ENCODE measurements around the gene FBH1. TPM values are rescaled to one million over a fixed set of nuclear protein-coding genes. Genes with fewer than 3 reads are reported as not detected.

The FBH1 gene
- total and polyA plus RNA-seq, 10 of the 15 experiments (the other 5 are each of a cell fraction or from before 2014, with no cell fraction given), result 6.1 to 67.6 (median 47.2) TPM

DNA sequence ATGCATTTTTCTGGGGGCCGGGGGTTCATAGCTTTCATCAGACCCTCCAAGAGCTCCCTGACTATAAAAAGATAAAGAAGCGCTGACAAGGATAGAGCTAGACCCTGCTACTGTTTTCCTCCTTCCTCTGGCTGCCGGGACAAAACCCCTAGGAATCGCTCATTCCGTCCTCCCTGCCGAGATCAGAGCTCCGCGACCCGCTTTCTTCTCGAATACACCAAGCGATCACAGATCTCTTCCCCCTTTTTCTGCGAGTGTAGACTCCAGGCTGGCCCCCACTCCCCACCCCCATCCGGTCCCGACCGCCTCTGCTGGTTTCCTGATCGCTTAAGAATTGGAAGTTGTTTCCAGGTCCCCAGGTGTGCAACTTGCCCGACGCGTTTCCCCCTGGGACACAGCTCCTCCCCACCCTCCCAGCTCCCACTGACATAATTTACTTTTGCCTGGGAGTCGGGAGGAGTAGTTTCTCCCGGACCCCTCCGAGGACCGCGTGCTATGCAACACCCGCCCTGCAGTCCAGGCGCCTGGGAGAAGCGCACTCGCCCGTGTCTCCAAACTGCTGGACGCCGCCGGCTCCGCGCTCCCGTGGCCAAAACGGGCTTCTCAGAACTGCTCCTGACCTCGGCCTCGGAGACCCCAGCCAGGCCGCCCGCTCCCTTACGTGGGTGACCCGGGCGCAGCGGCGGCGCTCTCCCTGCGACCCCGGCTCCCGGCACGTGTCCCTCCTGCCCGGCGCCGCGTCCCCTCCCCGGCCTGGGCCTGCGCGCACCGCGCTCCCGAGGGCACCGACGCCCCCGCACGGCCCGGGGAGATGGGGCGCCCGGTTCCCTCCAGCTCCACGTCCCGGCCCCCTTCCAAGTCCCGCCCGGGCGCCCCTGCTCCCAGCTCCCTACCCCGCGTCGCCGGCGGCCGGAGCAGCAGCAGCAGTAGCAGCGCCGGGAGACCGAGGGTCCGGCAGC is 86.7 kb downstream of the FBH1 start (continued):
- TF ChIP-seq ZNF24 (IDR thresholded peaks at IDR 0.05) (0 out of 2 replicates have a peak, but pooled peaks have one; percentile 42), FOXM1 (IDR thresholded peaks at IDR 0.05; ENCODE audit: low read depth, low read length) (no peak), SPI1 (IDR thresholded peaks at IDR 0.05; ENCODE audit: borderline replicate concordance, insufficient read depth, low read depth, low read length) (no peak), MEF2B (IDR thresholded peaks at IDR 0.05; ENCODE audit: partially characterized antibody, poor library complexity, severe bottlenecking) (peak; percentile 48)
- TF ChIP-seq, protein P1, sequence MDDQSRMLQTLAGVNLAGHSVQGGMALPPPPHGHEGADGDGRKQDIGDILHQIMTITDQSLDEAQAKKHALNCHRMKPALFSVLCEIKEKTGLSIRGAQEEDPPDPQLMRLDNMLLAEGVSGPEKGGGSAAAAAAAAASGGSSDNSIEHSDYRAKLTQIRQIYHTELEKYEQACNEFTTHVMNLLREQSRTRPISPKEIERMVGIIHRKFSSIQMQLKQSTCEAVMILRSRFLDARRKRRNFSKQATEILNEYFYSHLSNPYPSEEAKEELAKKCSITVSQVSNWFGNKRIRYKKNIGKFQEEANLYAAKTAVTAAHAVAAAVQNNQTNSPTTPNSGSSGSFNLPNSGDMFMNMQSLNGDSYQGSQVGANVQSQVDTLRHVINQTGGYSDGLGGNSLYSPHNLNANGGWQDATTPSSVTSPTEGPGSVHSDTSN (IDR thresholded peaks at IDR 0.05; ENCODE audit: insufficient replicate concordance, low read depth, low read length), result no peak

DNA sequence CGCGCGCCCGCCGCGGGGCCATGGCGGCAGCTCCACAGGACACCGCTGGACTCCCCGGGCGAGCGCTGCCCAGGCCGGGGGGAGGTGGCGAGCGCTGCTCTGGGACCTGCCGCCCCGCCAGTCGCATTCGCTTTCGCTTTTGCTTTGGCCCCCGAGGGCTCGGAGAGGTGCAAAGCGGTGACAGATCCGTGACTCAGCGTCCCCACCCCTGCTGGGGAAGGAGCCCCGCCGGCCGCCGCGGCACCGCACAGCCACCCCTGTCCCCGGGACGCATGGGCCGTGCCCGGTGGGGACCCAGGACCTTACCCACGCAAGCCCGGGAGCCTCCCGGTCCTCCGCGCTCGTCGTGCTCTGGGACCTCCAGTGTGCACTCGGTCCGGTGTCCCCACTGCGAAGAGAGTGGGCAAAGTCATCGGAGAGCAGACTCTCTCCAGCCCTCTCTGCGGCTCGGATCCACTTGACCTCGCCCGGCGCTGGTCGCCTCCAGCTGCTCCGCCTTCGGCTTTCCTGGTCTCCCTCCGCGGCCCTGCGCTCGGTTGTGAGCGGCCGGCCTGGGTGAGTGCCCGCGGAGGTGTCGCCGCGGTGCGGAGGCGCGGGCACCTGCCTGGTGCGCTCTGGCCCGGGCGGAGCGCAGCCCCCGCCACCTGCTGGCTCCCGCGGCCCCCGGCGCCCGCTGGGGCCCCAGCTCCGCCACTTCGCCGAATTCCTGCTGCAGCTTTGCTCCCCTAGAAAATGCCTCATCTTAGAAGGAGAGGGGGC is 87.6 kb downstream of the FBH1 start, which contains the start of gene IL15RA:
Gene IL15RA (minus strand): TSS at position 73 of the 759 bp plus-strand sequence. CDS start 51 bp downstream, at position 22.
- BruUV-seq (replicated peaks), result no TSS peak
- Histone ChIP-seq H3K9me3 (replicated peaks; ENCODE audit: control insufficient read depth, insufficient read depth, low read length) (no peaks in the 10 kb centered on the region), H3K79me2 (ENCODE audit: control insufficient read depth, insufficient read depth, low read length) (peaks cover 48% of the 10 kb centered on the region), H3K27me3 (replicated peaks in 1 of 2; ENCODE audit: control insufficient read depth in 2 of 2, insufficient read depth in 2 of 2, low read length in 1 of 2) (no peaks in the 10 kb centered on the region; a peak in 1 of 4 replicates), H3K9ac (ENCODE audit: control insufficient read depth, insufficient read depth, low read length) (peak within 1 kb of the TSS; percentile 87), H3K4me1 (ENCODE audit: control insufficient read depth, insufficient read depth, low read length) (peaks cover 12% of the 10 kb centered on the region), H3K4me2 (ENCODE audit: control insufficient read depth, insufficient read depth) (peak within 1 kb of the TSS; percentile 46), H4K20me1 (ENCODE audit: control insufficient read depth, insufficient read depth) (no peaks in the 10 kb centered on the region), H3K27ac (ENCODE audit: control insufficient read depth, insufficient read depth) (peak within 1 kb of the TSS; percentile 88), H3K4me3 (peak within 1 kb of the TSS; percentile 95), H2AFZ (ENCODE audit: control insufficient read depth, low read depth, low read length) (peak within 1 kb of the TSS; percentile 92), H3K36me3 (ENCODE audit: control insufficient read depth in 2 of 2, insufficient read depth in 2 of 2, low read length in 1 of 2) (no peaks in the 10 kb centered on the region)
- in situ Hi-C loops (cut with MboI) (no loop called here), intact Hi-C loops (cut with micrococcal nuclease; ENCODE audit: unreplicated experiment) (loop anchor here (2.0 to 5.0 kb wide), 6 partner anchors 73 to 290 kb away; partner anchors contain the start of genes FBH1, GDI2 and RBM17)
- ChIA-PET SMC1A (ENCODE audit: uncharacterized antibody, unreplicated experiment) (interaction anchor here (0.7 to 2.6 kb wide), 9 partner anchors 10 to 289 kb away, joined by 3 to 17 read pairs (median 4); partner anchors contain the start of genes ANKRD16 and FBH1), POLR2A (interaction anchor here (1.0 to 5.2 kb wide), 6 partner anchors 12 to 166 kb away, joined by 3 to 29 read pairs (median 4); partner anchors contain the start of genes ANKRD16 and FBH1), RAD21 (ENCODE audit: unreplicated experiment) (interaction anchor here (0.8 to 3.3 kb wide), 13 partner anchors 10 to 167 kb away, joined by 3 to 29 read pairs (median 5); partner anchors contain the start of genes ANKRD16, FBH1 and GDI2), CTCF (interaction anchor here (0.6 to 4.5 kb wide), 7 partner anchors 10 to 111 kb away, joined by 3 to 25 read pairs (median 7); partner anchors contain the start of genes ANKRD16 and FBH1)
- DNase-seq (ENCODE audit: low read depth, low spot score) (no peak), ATAC-seq (peak; percentile 78), FAIRE-seq (no peak)
- 1% methylated on average over 60 of the region's 80 CpGs for WGBS (ENCODE audit: insufficient coverage, insufficient replicate concordance, low lambda C conversion rate, missing lambda C conversion rate)
- TF ChIP-seq BMI1 (IDR thresholded peaks at IDR 0.05; ENCODE audit: borderline replicate concordance) (no peak), CHD1 (IDR thresholded peaks at IDR 0.05; ENCODE audit: low read depth, low read length) (no peak), MYB (IDR thresholded peaks at IDR 0.05; ENCODE audit: borderline replicate concordance, low read depth, low read length) (no peak), MTA3 (IDR thresholded peaks at IDR 0.05; ENCODE audit: borderline replicate concordance, low read length) (no peak), PAX5 (IDR thresholded peaks at IDR 0.05; ENCODE audit: borderline replicate concordance, low read depth, low read length) (no peak), BCL11A (IDR thresholded peaks at IDR 0.05; ENCODE audit: low read depth, low read length) (0 out of 2 replicates have a peak, but pooled peaks have one; percentile 7), POLR2AphosphoS5 (IDR thresholded peaks at IDR 0.05; ENCODE audit: low read length) (0 out of 2 replicates have a peak, but pooled peaks have one; percentile 38), BRCA1 (IDR thresholded peaks at IDR 0.05; ENCODE audit: low read depth, low read length) (no peak), STAT3 (IDR thresholded peaks at IDR 0.05; ENCODE audit: low read depth, low read length) (no peak), MXI1 (IDR thresholded peaks at IDR 0.05; ENCODE audit: low read depth, low read length) (0 out of 2 replicates have a peak, but pooled peaks have one; percentile 57), IRF4 (IDR thresholded peaks at IDR 0.05; ENCODE audit: low read depth, low read length) (no peak), HDGF (IDR thresholded peaks at IDR 0.05) (peak; percentile 64; the same call in 1 of the 2 replicates)
- TF ChIP-seq, protein P2, sequence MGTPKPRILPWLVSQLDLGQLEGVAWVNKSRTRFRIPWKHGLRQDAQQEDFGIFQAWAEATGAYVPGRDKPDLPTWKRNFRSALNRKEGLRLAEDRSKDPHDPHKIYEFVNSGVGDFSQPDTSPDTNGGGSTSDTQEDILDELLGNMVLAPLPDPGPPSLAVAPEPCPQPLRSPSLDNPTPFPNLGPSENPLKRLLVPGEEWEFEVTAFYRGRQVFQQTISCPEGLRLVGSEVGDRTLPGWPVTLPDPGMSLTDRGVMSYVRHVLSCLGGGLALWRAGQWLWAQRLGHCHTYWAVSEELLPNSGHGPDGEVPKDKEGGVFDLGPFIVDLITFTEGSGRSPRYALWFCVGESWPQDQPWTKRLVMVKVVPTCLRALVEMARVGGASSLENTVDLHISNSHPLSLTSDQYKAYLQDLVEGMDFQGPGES (IDR thresholded peaks at IDR 0.05), result no peak

Data from GM12878 (cell line).